K562 (cell line): ENCODE measurements around the gene PXDC1. TPM values are rescaled to one million over a fixed set of nuclear protein-coding genes. Genes with fewer than 3 reads are reported as not detected.

Experiments used
- ARID2 ChIP-seq: fragments of 450-650 bp; IDR thresholded peaks from 2 replicates; pipeline ENCODE4 v1.6.1; 2017; ENCODE audit warnings: antibody characterized with exemption, mild to moderate bottlenecking
- DACH1 ChIP-seq: fragments of 450-650 bp; IDR thresholded peaks from 2 replicates; pipeline ENCODE4 v1.6.1; 2018; ENCODE audit not compliant: partially characterized antibody
- ELK3 ChIP-seq: fragments of 450-650 bp; formaldehyde crosslinking; IDR thresholded peaks from 2 replicates; pipeline ENCODE4 v1.4.0; 2020; ENCODE audit warnings: mild to moderate bottlenecking
- JUN ChIP-seq, 2 experiments: sonication (generic) in 1 of 2; formaldehyde crosslinking in 1 of 2; IDR thresholded peaks; 2 replicates each; pipeline versions ENCODE4 v1.6.1 to v1.8.0; 2012 to 2022; ENCODE audit warnings: borderline replicate concordance in 2 of 2, mild to moderate bottlenecking in 2 of 2, improper control_type of control experiment in 1 of 2, low read depth in 1 of 2, low read length in 1 of 2, missing genetic modification reagents in 1 of 2
- KLF16 ChIP-seq: IDR thresholded peaks from 2 replicates; pipeline ENCODE4 v1.6.1; 2016; ENCODE audit warnings: antibody characterized with exemption
- LCOR ChIP-seq: sonication (generic); formaldehyde crosslinking; IDR thresholded peaks from 2 replicates; pipeline ENCODE4 v1.8.0; 2022; ENCODE audit warnings: mild to moderate bottlenecking, missing genetic modification reagents
- MAX ChIP-seq: sonication (generic); formaldehyde crosslinking; IDR thresholded peaks from 2 replicates; pipeline ENCODE4 v1.9.0; 2022; ENCODE audit warnings: mild to moderate bottlenecking, missing genetic modification reagents
- MAZ ChIP-seq, 2 experiments: fragments of 450-650 bp in 1 of 2; sonication (generic) in 1 of 2; formaldehyde crosslinking; IDR thresholded peaks in 1 of 2; conservative IDR thresholded peaks in 1 of 2; 2 replicates each; pipeline versions ENCODE4 v1.4.0 to v1.5.0; 2020; ENCODE audit warnings: mild to moderate bottlenecking in 1 of 2, missing genetic modification reagents in 1 of 2
- MTA2 ChIP-seq: fragments of 450-650 bp; IDR thresholded peaks from 2 replicates; pipeline ENCODE4 v1.6.1; 2016; ENCODE audit warnings: low read depth
- NCOA6 ChIP-seq: fragments of 450-650 bp; IDR thresholded peaks from 2 replicates; pipeline ENCODE4 v1.6.1; 2017; ENCODE audit warnings: mild to moderate bottlenecking
- NR2C1 ChIP-seq, 2 experiments: fragments of 450-650 bp; IDR thresholded peaks; 2 replicates each; pipeline ENCODE4 v1.6.1; 2017; ENCODE audit warnings: mild to moderate bottlenecking in 2 of 2, antibody characterized with exemption in 1 of 2, inconsistent platforms in 1 of 2, missing compliant biosample characterization in 1 of 2, missing genetic modification characterization in 1 of 2
- SMARCE1 ChIP-seq: fragments of 450-650 bp; IDR thresholded peaks from 2 replicates; pipeline ENCODE4 v1.7.1; 2016; ENCODE audit warnings: mild to moderate bottlenecking
- TEAD4 ChIP-seq, 2 experiments: sonication (generic) in 1 of 2; formaldehyde crosslinking in 1 of 2; IDR thresholded peaks; 2 replicates each; pipeline versions ENCODE4 v1.6.1 to v1.8.0; 2012 to 2022; ENCODE audit warnings: borderline replicate concordance in 1 of 2, inconsistent platforms in 1 of 2, low read length in 1 of 2, mild to moderate bottlenecking in 1 of 2, missing genetic modification reagents in 1 of 2
- THAP7 ChIP-seq: fragments of 250-450 bp; sonication (Bioruptor Pico); IDR thresholded peaks from 2 replicates; pipeline ENCODE4 v1.5.0; 2021
- ZBTB26 ChIP-seq: fragments of 450-650 bp; formaldehyde crosslinking; IDR thresholded peaks from 2 replicates; pipeline ENCODE4 v1.4.0; 2022; ENCODE audit warnings: missing genetic modification characterization
- ZHX1 ChIP-seq: fragments of 150-350 bp; conservative IDR thresholded peaks from 2 replicates; pipeline ENCODE4 v1.6.1; 2014; ENCODE audit warnings: low read length
- polyA plus RNA-seq, 8 experiments: library from polyadenylated mRNA; depleted of rRNA in 4 of 8; stranded (reverse) in 5 of 8; unstranded in 3 of 8; fragments of >200 nt; fragmentation: Nextera tagmentation in 2 of 8; fragmentation: Illumina TruSeq in 1 of 8; extraction: Ambion mirVana in 2 of 8; extraction: Trizol in 1 of 8; gene quantifications; 2 replicates each; pipeline versions ENCODE4 v1.2.1 to v1.2.3, GENCODE V29; 2011 to 2014; ENCODE audit warnings: inconsistent platforms in 1 of 8, missing spikeins in 1 of 8
- total RNA-seq, 7 experiments: library from RNA; depleted of rRNA in 6 of 7; stranded (reverse); fragments of >200 nt in 6 of 7; fragmentation: Illumina TruSeq in 2 of 7; extraction: Trizol in 2 of 7; gene quantifications; 2 replicates each; pipeline versions ENCODE4 v1.2.1 to v1.2.3, GENCODE V29; 2011 to 2021; ENCODE audit warnings: low replicate concordance in 1 of 7

The PXDC1 gene
- total and polyA plus RNA-seq, 9 of the 15 experiments (the other 6 are each of a cell fraction or from before 2014, with no cell fraction given): 0.09 to 0.33 (median 0.16) TPM; not detected in 5

- TF ChIP-seq ZHX1 (0 out of 2 replicates have a peak, but pooled peaks have one; percentile 10), MTA2 (no peak), ARID2 (peak; percentile 60; the same call in 1 of the 2 replicates), THAP7 (no peak), JUN (IDR thresholded peaks at IDR 0.05; ENCODE audit: borderline replicate concordance, low read depth, low read length) (0 out of 2 replicates have a peak, but pooled peaks have one; percentile 27), JUN (CRISPR knock-in tag; IDR thresholded peaks at IDR 0.05; ENCODE audit: borderline replicate concordance) (no peak), KLF16 (0 out of 2 replicates have a peak, but pooled peaks have one; percentile 41), NCOA6 (no peak), LCOR (CRISPR knock-in tag) (peak; percentile 51; the same call in 1 of the 2 replicates), MAZ (CRISPR knock-in tag; conservative IDR thresholded peaks at IDR 0.05 in 1 of 2, IDR thresholded peaks at IDR 0.05 in 1 of 2) (peak in 1 of 2 experiments; percentile 42; a peak in 1 of 4 replicates), ELK3 (CRISPR knock-in tag) (no peak), TEAD4 (IDR thresholded peaks at IDR 0.05; ENCODE audit: low read length) (no peak), TEAD4 (CRISPR knock-in tag; IDR thresholded peaks at IDR 0.05; ENCODE audit: borderline replicate concordance) (no peak), DACH1 (peak; percentile 14), NR2C1 (IDR thresholded peaks at IDR 0.05) (peak; percentile 84), NR2C1 (tag; IDR thresholded peaks at IDR 0.05) (peak; percentile 87), MAX (peak; percentile 22; the same call in 1 of the 2 replicates), SMARCE1 (no peak), ZBTB26 (CRISPR knock-in tag) (no peak)
Observed at GRCh38 chr6:3742426-3743344, 8.8 kb downstream of the PXDC1 start (continued).
